ENCODE measurements around the gene TUFM. TPM values are rescaled to one million over a fixed set of nuclear protein-coding genes. Genes with fewer than 3 reads are reported as not detected.
"Not testable (repeated sequence)": the region's sequence is repeated elsewhere in the genome, so short reads cannot be mapped to it uniquely, and the experiment has no call there.

Gene TUFM
- total and polyA plus RNA-seq, 2 donors (not counting 1 experiment from before 2014, with no cell fraction given): 68.6 to 115 TPM

DNA sequence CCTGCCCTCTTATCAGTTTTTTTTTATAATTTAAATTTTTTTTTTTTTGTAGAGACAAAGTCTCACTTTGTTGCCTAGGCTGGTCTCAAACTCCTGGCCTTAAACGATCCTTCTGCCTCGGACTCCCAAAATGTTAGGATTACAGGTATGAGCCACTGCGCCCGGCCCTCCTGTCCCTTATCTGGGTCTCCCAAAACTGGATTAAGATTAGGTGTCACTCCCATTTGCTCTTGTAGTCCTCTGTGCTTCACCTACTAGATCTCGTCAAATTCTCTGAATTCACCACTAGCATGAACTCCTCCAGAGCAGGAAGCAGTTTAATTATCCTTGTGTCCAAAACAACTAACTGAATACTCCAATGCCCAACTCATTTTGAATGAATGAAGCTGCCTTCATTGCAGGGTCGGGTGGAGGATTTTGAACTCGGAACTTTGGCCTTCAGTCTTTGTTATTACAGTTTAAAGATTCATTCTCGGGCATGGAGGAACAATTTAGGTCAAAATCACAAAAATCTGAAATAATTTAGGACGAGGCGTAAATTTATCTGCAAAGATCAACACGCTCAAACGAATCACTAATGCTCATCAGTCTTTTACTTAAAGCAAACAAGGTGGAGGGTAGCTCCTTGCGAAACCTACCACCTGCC is 24.2 kb downstream of the TUFM start:
- Histone ChIP-seq H3K4me1 (ENCODE audit: control insufficient read depth, extremely low read depth, insufficient read depth, low read length) (peaks cover 5% of the 10 kb centered on the region), H3K36me3 (ENCODE audit: control insufficient read depth, insufficient read depth, low read length) (peaks cover 10% of the 10 kb centered on the region), H3K79me2 (ENCODE audit: control insufficient read depth, insufficient read depth, low read length) (peaks cover 33% of the 10 kb centered on the region), H3K27me3 (ENCODE audit: control insufficient read depth, insufficient read depth, low read length) (no peaks in the 10 kb centered on the region), H3K27ac (ENCODE audit: insufficient read depth, low read length) (peak overlapping the region; percentile 89), H2AFZ (ENCODE audit: low read length) (peak overlapping the region; percentile 84), H3K4me2 (ENCODE audit: extremely low read depth, insufficient read depth, low read length) (peak overlapping the region; percentile 98), H3K9ac (ENCODE audit: insufficient read depth, low read length) (peak overlapping the region; percentile 91), H3K9me3 (ENCODE audit: control insufficient read depth, insufficient read depth, low read depth, low read length) (no peaks in the 10 kb centered on the region), H3K4me3 (replicated peaks in 1 of 4; ENCODE audit: control extremely low read depth in 1 of 4, insufficient read depth in 1 of 4, low read depth in 3 of 4, low read length in 4 of 4) (peak overlapping the region; percentile 74 to 98 (median 96)), H4K20me1 (ENCODE audit: control insufficient read depth, extremely low read depth, insufficient read depth, low read length) (no peaks in the 10 kb centered on the region)
- DNase-seq (ENCODE audit: low read depth in 2 of 2): no peak
- TF ChIP-seq, protein P1, sequence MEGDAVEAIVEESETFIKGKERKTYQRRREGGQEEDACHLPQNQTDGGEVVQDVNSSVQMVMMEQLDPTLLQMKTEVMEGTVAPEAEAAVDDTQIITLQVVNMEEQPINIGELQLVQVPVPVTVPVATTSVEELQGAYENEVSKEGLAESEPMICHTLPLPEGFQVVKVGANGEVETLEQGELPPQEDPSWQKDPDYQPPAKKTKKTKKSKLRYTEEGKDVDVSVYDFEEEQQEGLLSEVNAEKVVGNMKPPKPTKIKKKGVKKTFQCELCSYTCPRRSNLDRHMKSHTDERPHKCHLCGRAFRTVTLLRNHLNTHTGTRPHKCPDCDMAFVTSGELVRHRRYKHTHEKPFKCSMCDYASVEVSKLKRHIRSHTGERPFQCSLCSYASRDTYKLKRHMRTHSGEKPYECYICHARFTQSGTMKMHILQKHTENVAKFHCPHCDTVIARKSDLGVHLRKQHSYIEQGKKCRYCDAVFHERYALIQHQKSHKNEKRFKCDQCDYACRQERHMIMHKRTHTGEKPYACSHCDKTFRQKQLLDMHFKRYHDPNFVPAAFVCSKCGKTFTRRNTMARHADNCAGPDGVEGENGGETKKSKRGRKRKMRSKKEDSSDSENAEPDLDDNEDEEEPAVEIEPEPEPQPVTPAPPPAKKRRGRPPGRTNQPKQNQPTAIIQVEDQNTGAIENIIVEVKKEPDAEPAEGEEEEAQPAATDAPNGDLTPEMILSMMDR (conservative IDR thresholded peaks at IDR 0.05 in 1 of 2, IDR thresholded peaks at IDR 0.05 in 1 of 2; ENCODE audit: low read depth in 1 of 2, low read length in 2 of 2): no peak
- TF ChIP-seq EZH2 (IDR thresholded peaks at IDR 0.05; ENCODE audit: low read length, missing control alignments): no peak

DNA sequence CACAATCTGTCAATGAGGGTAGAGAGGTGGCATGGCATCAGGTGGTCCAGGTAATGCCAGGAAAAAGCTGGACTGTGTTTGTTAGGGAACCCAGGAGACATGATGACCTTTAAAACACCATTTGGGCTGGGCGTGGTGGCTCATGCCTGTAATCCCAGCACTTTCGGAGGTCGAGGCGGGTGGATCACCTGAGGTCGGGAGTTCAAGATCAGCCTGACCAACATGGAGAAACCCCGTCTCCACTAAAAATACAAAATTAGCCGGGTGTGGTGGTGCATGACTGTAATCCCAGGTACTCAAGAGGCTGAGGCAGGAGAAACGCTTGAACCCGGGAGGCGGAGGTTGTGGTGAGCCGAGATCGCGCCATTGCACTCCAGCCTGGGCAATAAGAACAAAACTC is 25.6 kb downstream of the TUFM start:
- DNase-seq (ENCODE audit: low read depth in 2 of 2); H3K4me2 ChIP-seq (ENCODE audit: extremely low read depth, insufficient read depth, low read length); H3K4me3 ChIP-seq (replicated peaks in 1 of 4; ENCODE audit: control extremely low read depth in 1 of 4, insufficient read depth in 1 of 4, low read depth in 3 of 4, low read length in 4 of 4); H2AFZ ChIP-seq (ENCODE audit: low read length); H3K36me3 ChIP-seq (ENCODE audit: control insufficient read depth, insufficient read depth, low read length); H3K27ac ChIP-seq (ENCODE audit: insufficient read depth, low read length); H3K27me3 ChIP-seq (ENCODE audit: control insufficient read depth, insufficient read depth, low read length); H4K20me1 ChIP-seq (ENCODE audit: control insufficient read depth, extremely low read depth, insufficient read depth, low read length); H3K4me1 ChIP-seq (ENCODE audit: control insufficient read depth, extremely low read depth, insufficient read depth, low read length); H3K9me3 ChIP-seq (ENCODE audit: control insufficient read depth, insufficient read depth, low read depth, low read length); H3K9ac ChIP-seq (ENCODE audit: insufficient read depth, low read length): not testable (repeated sequence)
- peaks cover 18% of the 10 kb centered on the region for H3K79me2 ChIP-seq (ENCODE audit: control insufficient read depth, insufficient read depth, low read length)

DNA sequence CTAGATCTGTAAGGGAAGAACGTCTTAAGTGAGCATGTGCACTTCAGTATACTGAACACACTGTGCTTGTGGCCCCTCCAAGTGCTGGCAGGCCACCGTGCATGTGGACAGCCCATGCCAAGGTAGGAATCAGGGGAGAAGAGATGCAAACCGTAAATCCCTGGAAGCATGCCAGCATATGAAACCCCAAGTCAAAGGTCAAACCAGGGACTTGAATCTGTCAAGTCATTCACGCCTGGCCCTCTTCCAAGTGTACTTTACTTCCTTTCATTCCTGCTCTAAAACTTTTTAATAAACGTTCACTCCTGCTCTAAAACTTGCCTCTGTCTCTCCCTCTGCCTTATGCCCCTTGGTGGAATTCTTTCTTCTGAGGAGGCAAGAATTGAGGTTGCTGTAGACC is 26.1 kb downstream of the TUFM start:
- Histone ChIP-seq H2AFZ (ENCODE audit: low read length) (no peak overlapping the region), H3K36me3 (ENCODE audit: control insufficient read depth, insufficient read depth, low read length) (peaks cover 3% of the 10 kb centered on the region), H3K4me2 (ENCODE audit: extremely low read depth, insufficient read depth, low read length) (no peak overlapping the region), H3K4me3 (replicated peaks in 1 of 4; ENCODE audit: control extremely low read depth in 1 of 4, insufficient read depth in 1 of 4, low read depth in 3 of 4, low read length in 4 of 4) (no peak overlapping the region), H4K20me1 (ENCODE audit: control insufficient read depth, extremely low read depth, insufficient read depth, low read length) (no peaks in the 10 kb centered on the region), H3K9me3 (ENCODE audit: control insufficient read depth, insufficient read depth, low read depth, low read length) (no peaks in the 10 kb centered on the region), H3K27ac (ENCODE audit: insufficient read depth, low read length) (no peak overlapping the region), H3K9ac (ENCODE audit: insufficient read depth, low read length) (no peak overlapping the region), H3K79me2 (ENCODE audit: control insufficient read depth, insufficient read depth, low read length) (peaks cover 13% of the 10 kb centered on the region), H3K4me1 (ENCODE audit: control insufficient read depth, extremely low read depth, insufficient read depth, low read length) (peaks cover 2% of the 10 kb centered on the region), H3K27me3 (ENCODE audit: control insufficient read depth, insufficient read depth, low read length) (no peaks in the 10 kb centered on the region)
- no peak for DNase-seq (ENCODE audit: low read depth in 2 of 2)
- TF ChIP-seq, protein P1 (conservative IDR thresholded peaks at IDR 0.05 in 1 of 2, IDR thresholded peaks at IDR 0.05 in 1 of 2; ENCODE audit: low read depth in 1 of 2, low read length in 2 of 2): no peak
- no peak for TF ChIP-seq EZH2 (IDR thresholded peaks at IDR 0.05; ENCODE audit: low read length, missing control alignments)

DNA sequence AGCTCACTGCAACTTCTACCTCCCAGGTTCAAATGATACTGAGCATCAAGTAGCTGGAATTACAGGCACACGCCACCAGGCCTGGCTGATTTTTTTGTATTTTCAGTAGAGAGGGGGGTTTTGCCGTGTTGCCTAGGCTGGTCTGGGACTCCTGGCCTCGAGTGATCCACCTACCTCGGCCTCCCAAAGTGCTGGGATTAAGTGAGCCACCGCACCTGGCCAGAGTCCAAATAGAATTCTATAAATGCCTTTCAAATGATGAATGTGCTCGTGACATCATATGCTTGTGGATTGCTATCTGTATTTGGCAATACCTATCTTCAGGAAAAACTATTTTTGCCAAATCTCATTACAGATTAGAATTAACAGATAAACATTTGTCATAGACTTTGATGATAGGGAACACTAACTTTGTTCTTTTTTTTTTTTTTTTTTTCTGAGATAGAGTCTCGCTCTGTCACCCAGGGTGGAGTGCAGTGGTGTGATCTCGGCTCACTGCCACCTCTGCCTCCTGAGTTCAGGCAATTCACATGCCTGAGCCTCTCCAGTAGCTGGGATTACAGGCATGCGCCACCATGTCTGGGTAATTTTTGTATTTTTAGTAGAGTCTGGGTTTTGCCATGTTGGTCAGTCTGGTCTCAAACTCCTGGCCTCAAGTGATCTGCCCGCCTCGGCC is 38.6 kb downstream of the TUFM start:
- H3K4me3 ChIP-seq (replicated peaks in 1 of 4; ENCODE audit: control extremely low read depth in 1 of 4, insufficient read depth in 1 of 4, low read depth in 3 of 4, low read length in 4 of 4); H3K27ac ChIP-seq (ENCODE audit: insufficient read depth, low read length); H3K27me3 ChIP-seq (ENCODE audit: control insufficient read depth, insufficient read depth, low read length); H3K4me1 ChIP-seq (ENCODE audit: control insufficient read depth, extremely low read depth, insufficient read depth, low read length); H2AFZ ChIP-seq (ENCODE audit: low read length); H3K9ac ChIP-seq (ENCODE audit: insufficient read depth, low read length); H3K9me3 ChIP-seq (ENCODE audit: control insufficient read depth, insufficient read depth, low read depth, low read length); H3K79me2 ChIP-seq (ENCODE audit: control insufficient read depth, insufficient read depth, low read length); H3K4me2 ChIP-seq (ENCODE audit: extremely low read depth, insufficient read depth, low read length); DNase-seq (ENCODE audit: low read depth in 2 of 2); H4K20me1 ChIP-seq (ENCODE audit: control insufficient read depth, extremely low read depth, insufficient read depth, low read length); H3K36me3 ChIP-seq (ENCODE audit: control insufficient read depth, insufficient read depth, low read length): not testable (repeated sequence)
